MM.1S (cell line): ENCODE measurements around the gene OASL.

Source experiments
- DNase-seq: peaks from one replicate; pipeline ENCODE4 v3.0.0-alpha.2; 2015
- H2AFZ ChIP-seq: fragments of 300-600 bp; sonication (generic); 2 replicates; pipeline ENCODE4 v1.6.0; 2016; ENCODE audit warnings: antibody characterized with exemption, low read length
- H3F3A ChIP-seq: fragments of 300-600 bp; sonication (generic); 2 replicates; pipeline ENCODE4 v1.6.1; 2016; ENCODE audit warnings: mild to moderate bottlenecking, antibody characterized with exemption, low read length, moderate library complexity, mixed read lengths; ENCODE audit not compliant: insufficient read depth
- H3K27ac ChIP-seq: fragments of 300-600 bp; sonication (generic); 2 replicates; pipeline ENCODE4 v1.5.1; 2016; ENCODE audit warnings: mild to moderate bottlenecking, low read length
- H3K27me3 ChIP-seq: fragments of 300-600 bp; sonication (generic); replicated peaks from 2 replicates; pipeline ENCODE4 v1.6.0; 2016; ENCODE audit warnings: low read length; ENCODE audit not compliant: insufficient read depth
- H3K36me3 ChIP-seq: fragments of 300-600 bp; sonication (generic); replicated peaks from 2 replicates; pipeline ENCODE4 v1.6.1; 2016; ENCODE audit warnings: mild to moderate bottlenecking, low read length, mixed read lengths; ENCODE audit not compliant: insufficient read depth
- H3K4me1 ChIP-seq: fragments of 300-600 bp; sonication (generic); 2 replicates; pipeline ENCODE4 v1.6.1; 2016; ENCODE audit warnings: low read length, mixed read lengths
- H3K4me2 ChIP-seq: fragments of 300-600 bp; sonication (generic); 2 replicates; pipeline ENCODE4 v1.6.0; 2016; ENCODE audit warnings: low read depth, low read length
- H3K4me3 ChIP-seq: fragments of 300-600 bp; sonication (generic); 2 replicates; pipeline ENCODE4 v1.5.1; 2016; ENCODE audit warnings: low read length, mixed read lengths
- H3K79me2 ChIP-seq: fragments of 300-600 bp; sonication (generic); 2 replicates; pipeline ENCODE4 v1.6.1; 2016; ENCODE audit warnings: mixed run types, low read length, mixed read lengths
- H3K9ac ChIP-seq: fragments of 300-600 bp; sonication (generic); 2 replicates; pipeline ENCODE4 v1.6.1; 2016; ENCODE audit warnings: low read length, mixed read lengths
- H3K9me2 ChIP-seq: fragments of 300-600 bp; sonication (generic); replicated peaks from 2 replicates; pipeline ENCODE4 v1.6.1; 2016; ENCODE audit warnings: mild to moderate bottlenecking, low read length, mixed read lengths; ENCODE audit not compliant: insufficient read depth
- H3K9me3 ChIP-seq: fragments of 300-600 bp; sonication (generic); replicated peaks from 2 replicates; pipeline ENCODE4 v1.6.1; 2016; ENCODE audit warnings: mild to moderate bottlenecking, low read length, mixed read lengths; ENCODE audit not compliant: insufficient read depth
- H4K20me1 ChIP-seq: fragments of 300-600 bp; sonication (generic); 2 replicates; pipeline ENCODE4 v1.6.1; 2016; ENCODE audit warnings: mild to moderate bottlenecking, low read length, moderate library complexity, mixed read lengths; ENCODE audit not compliant: insufficient read depth
- EZH2 ChIP-seq: fragments of 300-600 bp; sonication (generic); optimal IDR thresholded peaks from 2 replicates; pipeline ENCODE3; 2017; ENCODE audit warnings: low read depth, mild to moderate bottlenecking, antibody characterized with exemption, low read length, mixed read lengths
- EZH2phosphoT487 ChIP-seq: fragments of 300-600 bp; sonication (generic); IDR thresholded peaks from 2 replicates; pipeline ENCODE4 v1.6.1; 2018; ENCODE audit warnings: antibody characterized with exemption, low read length
- TF ChIP-seq, protein P1 (sequence below): fragments of 300-600 bp; sonication (generic); IDR thresholded peaks from 2 replicates; pipeline ENCODE4 v1.5.1; 2016; ENCODE audit warnings: antibody characterized with exemption, low read length, mixed read lengths

OASL gene, protein sequence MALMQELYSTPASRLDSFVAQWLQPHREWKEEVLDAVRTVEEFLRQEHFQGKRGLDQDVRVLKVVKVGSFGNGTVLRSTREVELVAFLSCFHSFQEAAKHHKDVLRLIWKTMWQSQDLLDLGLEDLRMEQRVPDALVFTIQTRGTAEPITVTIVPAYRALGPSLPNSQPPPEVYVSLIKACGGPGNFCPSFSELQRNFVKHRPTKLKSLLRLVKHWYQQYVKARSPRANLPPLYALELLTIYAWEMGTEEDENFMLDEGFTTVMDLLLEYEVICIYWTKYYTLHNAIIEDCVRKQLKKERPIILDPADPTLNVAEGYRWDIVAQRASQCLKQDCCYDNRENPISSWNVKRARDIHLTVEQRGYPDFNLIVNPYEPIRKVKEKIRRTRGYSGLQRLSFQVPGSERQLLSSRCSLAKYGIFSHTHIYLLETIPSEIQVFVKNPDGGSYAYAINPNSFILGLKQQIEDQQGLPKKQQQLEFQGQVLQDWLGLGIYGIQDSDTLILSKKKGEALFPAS

DNA sequence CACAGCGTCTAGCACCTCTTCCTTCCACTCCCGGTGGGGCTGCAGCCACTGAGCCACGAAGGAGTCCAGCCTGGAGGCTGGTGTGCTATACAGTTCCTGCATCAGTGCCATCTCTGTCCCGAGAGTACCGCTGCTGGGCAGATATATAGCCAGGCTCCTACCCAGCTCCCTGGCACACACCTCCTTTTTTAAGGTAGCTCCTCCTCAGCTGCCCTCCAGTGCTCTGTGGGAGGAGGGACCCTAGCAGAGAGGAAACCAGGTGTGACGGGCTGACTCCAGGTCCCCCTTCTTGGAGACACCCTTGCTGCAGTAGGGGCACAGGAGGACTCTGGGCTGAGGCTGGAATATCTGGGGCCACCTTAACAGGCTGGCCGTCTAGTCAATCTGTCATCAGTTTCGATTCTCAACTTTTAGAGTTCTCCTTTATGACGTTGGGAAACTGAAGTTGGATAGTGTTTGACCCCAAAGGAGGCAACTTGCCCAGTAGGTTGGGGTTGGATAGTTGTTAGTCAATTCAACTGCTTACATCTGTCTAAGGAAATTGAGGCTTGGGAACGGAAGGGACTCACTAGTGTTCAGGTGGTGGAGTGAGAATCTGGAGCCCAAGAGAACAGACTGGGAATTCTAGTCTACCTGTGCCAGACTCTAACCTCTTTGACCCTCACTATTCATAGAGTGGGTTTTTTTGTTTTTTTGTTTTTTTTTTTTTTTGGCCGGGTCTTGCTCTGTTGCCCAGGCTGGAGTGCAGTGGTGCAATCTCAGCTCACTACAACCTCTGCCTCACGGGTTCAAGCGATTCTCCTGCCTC, at the start of gene OASL:
TSS of gene OASL (minus strand) at position 386 of the 808 bp plus-strand sequence. CDS start at position 111, 275 bp downstream.
- no peaks in the 10 kb centered on the region for H4K20me1 ChIP-seq
- H3K9me2 ChIP-seq: no peaks in the 10 kb centered on the region
- H3K4me2 ChIP-seq: peak within 1 kb of the TSS; percentile 81
- H3K27ac ChIP-seq: peak within 1 kb of the TSS; percentile 30; the same call in 1 of the 2 replicates
- no peaks in the 10 kb centered on the region for H3K4me1 ChIP-seq
- DNase-seq: peak; percentile 36
- peak within 1 kb of the TSS; percentile 84 for H2AFZ ChIP-seq
- H3K4me3 ChIP-seq: peak within 1 kb of the TSS; percentile 65
- H3K9ac ChIP-seq: peak within 1 kb of the TSS; percentile 44; the same call in 1 of the 2 replicates
- TF ChIP-seq, protein P1, sequence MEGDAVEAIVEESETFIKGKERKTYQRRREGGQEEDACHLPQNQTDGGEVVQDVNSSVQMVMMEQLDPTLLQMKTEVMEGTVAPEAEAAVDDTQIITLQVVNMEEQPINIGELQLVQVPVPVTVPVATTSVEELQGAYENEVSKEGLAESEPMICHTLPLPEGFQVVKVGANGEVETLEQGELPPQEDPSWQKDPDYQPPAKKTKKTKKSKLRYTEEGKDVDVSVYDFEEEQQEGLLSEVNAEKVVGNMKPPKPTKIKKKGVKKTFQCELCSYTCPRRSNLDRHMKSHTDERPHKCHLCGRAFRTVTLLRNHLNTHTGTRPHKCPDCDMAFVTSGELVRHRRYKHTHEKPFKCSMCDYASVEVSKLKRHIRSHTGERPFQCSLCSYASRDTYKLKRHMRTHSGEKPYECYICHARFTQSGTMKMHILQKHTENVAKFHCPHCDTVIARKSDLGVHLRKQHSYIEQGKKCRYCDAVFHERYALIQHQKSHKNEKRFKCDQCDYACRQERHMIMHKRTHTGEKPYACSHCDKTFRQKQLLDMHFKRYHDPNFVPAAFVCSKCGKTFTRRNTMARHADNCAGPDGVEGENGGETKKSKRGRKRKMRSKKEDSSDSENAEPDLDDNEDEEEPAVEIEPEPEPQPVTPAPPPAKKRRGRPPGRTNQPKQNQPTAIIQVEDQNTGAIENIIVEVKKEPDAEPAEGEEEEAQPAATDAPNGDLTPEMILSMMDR: no peak
- no peak for TF ChIP-seq EZH2phosphoT487
- no peak for TF ChIP-seq EZH2
- no peaks in the 10 kb centered on the region for H3K27me3 ChIP-seq
- H3K79me2 ChIP-seq: no peaks in the 10 kb centered on the region
- H3F3A ChIP-seq: no peaks in the 10 kb centered on the region
- H3K9me3 ChIP-seq: no peaks in the 10 kb centered on the region
- H3K36me3 ChIP-seq: no peaks in the 10 kb centered on the region

DNA sequence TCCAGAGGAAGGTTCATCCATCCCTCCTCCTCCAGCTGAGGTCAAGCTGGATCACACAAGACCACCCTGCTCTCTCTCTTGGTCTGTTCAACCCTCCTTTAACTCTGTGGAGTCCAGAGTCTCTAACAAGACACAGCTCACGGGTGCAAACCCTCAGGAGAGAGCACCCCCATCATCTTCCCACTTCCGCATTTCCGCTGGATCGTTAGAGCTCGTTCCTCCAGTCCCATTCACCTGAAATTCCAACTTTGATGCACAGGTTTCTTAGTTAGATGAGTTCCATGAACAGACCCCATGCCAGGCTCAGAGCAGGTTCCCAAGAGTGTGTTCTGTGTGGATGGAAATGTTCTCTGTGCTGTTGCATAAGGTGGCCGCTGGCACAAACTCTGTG, 49.1 kb upstream of the OASL start:
- H3K9ac ChIP-seq: no peak overlapping the region
- H3K9me3 ChIP-seq: no peaks in the 10 kb centered on the region
- H3K4me2 ChIP-seq: no peak overlapping the region
- no peaks in the 10 kb centered on the region for H4K20me1 ChIP-seq
- H3F3A ChIP-seq: no peaks in the 10 kb centered on the region
- H3K4me3 ChIP-seq: no peak overlapping the region
- DNase-seq: no peak
- no peak overlapping the region for H2AFZ ChIP-seq
- H3K27ac ChIP-seq: no peak overlapping the region
- no peaks in the 10 kb centered on the region for H3K4me1 ChIP-seq
- no peaks in the 10 kb centered on the region for H3K79me2 ChIP-seq
- H3K9me2 ChIP-seq: no peaks in the 10 kb centered on the region
- no peaks in the 10 kb centered on the region for H3K27me3 ChIP-seq
- H3K36me3 ChIP-seq: no peaks in the 10 kb centered on the region
- TF ChIP-seq EZH2phosphoT487: no peak
- TF ChIP-seq EZH2: no peak
- TF ChIP-seq, protein P1: no peak

DNA sequence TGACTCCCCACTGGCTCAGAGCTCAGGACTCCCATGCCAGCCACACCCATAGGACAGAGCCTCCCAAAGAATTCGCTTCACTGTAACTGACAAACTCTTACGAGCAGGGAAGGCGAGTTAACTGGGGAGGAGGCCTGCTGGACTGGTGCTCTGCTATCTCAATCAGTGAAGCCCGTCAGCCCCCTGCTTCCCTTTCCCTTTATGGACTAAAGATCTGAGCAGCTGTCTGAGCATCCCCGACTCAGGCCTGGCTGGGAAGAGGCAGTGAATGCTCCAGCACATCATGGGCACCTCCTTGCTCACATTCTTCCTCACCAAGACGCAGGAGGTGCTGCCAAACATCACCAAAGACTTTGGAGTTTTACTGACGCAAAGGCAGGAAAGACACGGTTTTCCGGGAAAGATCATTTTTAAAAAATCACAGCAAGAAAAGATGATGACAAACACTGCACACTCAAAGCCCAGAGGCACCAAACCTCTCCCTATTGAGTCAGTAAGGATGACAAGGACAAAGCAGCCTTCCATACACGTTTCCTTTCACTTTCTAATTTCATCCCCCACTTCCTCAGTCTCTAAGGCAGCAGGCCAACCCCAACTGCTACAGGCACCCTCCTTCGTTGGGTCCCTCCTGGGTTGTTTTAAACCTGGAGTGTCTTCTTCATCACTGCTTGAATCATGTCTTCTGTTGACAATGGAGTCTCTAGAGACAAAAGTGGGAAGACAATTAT, 48.6 kb upstream of the OASL start:
- Histone ChIP-seq H3F3A (no peaks in the 10 kb centered on the region), H3K36me3 (no peaks in the 10 kb centered on the region), H2AFZ (no peak overlapping the region), H3K9me3 (no peaks in the 10 kb centered on the region), H4K20me1 (no peaks in the 10 kb centered on the region), H3K4me3 (no peak overlapping the region), H3K4me1 (no peaks in the 10 kb centered on the region), H3K9me2 (no peaks in the 10 kb centered on the region), H3K27ac (no peak overlapping the region), H3K79me2 (no peaks in the 10 kb centered on the region), H3K9ac (no peak overlapping the region), H3K27me3 (no peaks in the 10 kb centered on the region), H3K4me2 (no peak overlapping the region)
- DNase-seq: no peak
- TF ChIP-seq, protein P1: no peak
- TF ChIP-seq EZH2phosphoT487 (no peak), EZH2 (no peak)
